NCI-H1417 treated with DMSO at 0.1 percent for 48 hours (cell line): ENCODE results near the gene CPED1.

ENCODE experiments used
- DNase-seq: peaks from one replicate; lab custom pipeline; 2025; lab: John Stamatoyannopoulos, UW

The CPED1 gene

GRCh38 chr7:120988591-120989256 lies at the start of gene CPED1:
CPED1 (plus strand) TSS chr7:120988711; CDS start chr7:120989622, 911 bp downstream.
- DNase-seq: no peak

GRCh38 chr7:120939345-120939744 lies 49.2 kb upstream of the CPED1 start:
- DNase-seq: no peak

DNA sequence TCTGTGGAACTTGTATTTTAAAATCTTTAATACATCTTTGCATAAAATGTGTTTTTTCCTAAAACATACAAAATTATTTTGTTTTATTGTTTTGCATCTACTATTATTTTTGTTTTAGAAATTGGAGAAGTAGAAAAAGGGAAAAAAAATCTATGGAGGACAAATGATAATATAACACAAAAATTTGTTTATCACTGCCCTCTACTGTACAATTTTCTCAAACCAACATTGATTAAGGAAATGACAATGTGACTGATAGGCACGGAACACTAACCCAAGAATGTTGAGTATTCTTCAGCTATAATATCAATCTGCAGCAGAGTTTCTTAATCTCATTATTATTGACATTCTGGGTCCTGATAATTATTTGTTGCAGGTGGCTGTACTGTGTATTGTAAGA lies 47.4 kb upstream of the CPED1 start:
- DNase-seq: no peak

GRCh38 chr7:120941856-120942255 lies 46.7 kb upstream of the CPED1 start:
- DNase-seq: no peak

- DNase-seq: no peak
Observed at GRCh38 chr7:120942861-120943260, 45.6 kb upstream of the CPED1 start.

- DNase-seq: peak; percentile 32
Observed at GRCh38 chr7:120944826-120945562, 43.5 kb upstream of the CPED1 start.

DNA sequence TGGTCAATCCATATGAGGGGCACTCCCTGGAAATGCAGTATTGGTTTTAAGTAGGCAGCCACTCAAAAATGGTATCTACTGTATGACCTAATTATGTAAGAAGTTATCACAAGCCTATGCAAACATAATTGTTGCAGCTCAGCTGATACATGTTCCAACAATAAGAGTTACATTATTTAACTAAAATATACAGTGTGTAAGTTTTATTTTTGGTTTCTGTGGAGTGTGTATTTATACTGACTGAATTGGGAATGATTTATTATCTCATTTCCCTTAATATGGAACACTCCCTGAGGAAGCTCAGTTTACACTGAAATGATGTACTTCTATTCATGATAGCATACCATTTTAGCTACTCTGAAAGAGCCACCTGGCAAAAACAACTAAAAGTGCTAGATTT lies 40.5 kb upstream of the CPED1 start:
- no peak for DNase-seq

GRCh38 chr7:120949393-120949911 lies 39.1 kb upstream of the CPED1 start:
- no peak for DNase-seq

DNA sequence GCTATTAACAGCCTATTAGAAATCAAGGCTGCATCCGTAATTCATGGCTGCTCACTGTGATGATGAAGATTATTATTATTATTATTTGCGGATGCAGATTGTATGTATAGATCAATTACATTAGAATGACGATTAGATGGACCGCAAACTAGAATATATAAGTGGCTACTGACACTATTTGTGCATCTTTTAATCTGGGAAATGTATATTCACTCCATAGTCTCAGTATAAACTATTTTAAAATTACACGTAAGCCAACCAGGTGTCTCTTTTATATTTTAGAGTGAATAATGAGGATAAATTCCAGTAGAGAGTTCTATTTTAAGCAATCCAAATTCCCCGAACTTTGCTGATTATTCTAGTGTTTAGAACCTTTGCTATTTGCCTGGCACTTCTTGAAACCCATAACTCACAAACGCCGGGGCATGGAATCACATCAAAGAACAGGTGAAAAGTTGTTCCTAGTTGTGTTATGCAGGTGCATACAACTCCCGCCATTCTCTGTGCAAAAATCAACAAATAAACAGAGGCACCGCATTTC lies 38.4 kb upstream of the CPED1 start:
- no peak for DNase-seq

DNA sequence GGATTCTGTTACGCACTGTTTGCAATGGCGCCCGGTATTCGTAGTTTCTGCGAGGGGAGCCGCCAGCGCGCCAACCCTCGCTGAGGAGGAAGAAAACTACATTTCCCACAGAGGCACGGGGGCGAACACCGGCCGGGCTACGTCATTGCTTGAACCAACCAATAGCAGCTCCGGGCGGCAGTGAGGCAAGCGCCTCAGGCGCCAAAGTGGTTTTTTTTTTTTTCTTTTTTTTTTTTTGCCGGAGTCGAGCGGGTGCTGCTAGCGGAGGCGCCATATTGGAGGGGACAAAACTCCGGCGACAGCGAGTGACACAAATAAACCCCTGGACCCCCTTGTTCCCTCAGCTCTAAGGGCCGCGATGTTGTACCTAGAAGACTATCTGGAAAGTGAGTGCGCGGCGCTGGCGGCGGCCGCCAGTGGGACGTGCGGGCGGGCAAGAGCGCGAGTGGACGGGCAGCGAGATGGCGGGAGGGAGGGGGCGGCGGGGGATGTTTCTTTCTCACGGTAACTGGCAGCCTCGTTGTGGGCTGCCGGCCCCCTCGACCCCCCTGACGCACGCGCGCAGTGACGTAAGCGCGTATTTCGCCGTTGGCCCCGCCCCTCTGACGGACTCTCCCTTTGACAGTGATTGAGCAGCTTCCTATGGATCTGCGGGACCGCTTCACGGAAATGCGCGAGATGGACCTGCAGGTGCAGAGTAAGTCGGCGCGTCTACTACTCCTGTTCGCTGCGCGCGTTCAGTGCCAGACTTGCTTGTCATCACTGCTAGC lies 37.8 kb upstream of the CPED1 start, which contains the start of gene ING3:
ING3 (plus strand) TSS at position 239 of the 770 bp plus-strand sequence; CDS start at position 359, 120 bp downstream.
- DNase-seq: peak; percentile 97

DNA sequence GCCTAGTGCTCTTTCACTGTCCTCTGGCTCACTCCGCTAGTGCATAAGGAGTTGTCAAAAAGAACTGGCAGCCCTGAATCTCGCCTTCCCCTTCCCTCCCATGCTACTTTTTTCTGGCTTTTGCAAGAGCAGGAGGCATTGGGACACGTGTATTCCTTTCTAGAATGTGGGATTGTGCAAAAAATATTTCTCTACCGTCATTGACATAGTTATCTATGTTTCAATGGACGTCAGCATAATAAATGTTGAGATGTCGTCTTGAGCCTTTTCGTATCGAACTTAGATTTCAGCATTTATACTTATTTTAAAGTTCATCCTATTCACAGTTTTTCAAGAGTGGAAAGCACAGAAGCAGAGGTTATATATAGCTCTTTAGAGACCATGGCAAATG lies 37.2 kb upstream of the CPED1 start:
- DNase-seq: no peak

GRCh38 chr7:120951826-120952225 lies 36.7 kb upstream of the CPED1 start:
- DNase-seq: no peak

- DNase-seq: no peak
Observed at GRCh38 chr7:120955577-120956149, 32.8 kb upstream of the CPED1 start.

DNA sequence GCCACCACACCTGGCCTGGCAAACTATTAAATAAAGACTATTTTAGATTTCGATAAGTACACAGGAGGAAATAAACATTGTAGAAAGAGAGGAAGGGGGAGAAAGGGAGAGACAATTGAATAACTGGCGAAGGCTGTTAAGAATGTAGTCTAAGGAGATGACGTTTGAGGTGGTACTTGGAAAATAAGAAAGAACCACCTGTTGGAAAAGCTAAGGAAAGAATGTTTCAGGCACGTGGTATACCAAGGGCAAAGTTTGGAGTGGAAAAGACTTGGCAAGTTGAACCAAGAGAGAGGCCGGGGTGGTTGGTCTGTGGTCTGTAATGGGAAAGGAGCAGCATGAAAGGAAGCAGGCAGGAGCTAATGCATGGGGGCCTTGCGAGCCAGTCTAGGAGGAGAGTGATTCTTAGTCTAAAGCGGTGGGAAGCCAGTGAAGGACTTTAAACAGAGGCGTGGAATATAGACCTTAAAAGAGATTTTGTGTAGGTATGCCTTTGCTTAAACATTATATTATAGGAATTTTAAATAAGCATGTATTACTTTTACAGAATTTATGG lies 28.5 kb upstream of the CPED1 start:
- no peak for DNase-seq

- DNase-seq: no peak
Observed at GRCh38 chr7:120960714-120961113, 27.8 kb upstream of the CPED1 start.

- no peak for DNase-seq
Observed at GRCh38 chr7:120961638-120962173, 26.8 kb upstream of the CPED1 start.

DNA sequence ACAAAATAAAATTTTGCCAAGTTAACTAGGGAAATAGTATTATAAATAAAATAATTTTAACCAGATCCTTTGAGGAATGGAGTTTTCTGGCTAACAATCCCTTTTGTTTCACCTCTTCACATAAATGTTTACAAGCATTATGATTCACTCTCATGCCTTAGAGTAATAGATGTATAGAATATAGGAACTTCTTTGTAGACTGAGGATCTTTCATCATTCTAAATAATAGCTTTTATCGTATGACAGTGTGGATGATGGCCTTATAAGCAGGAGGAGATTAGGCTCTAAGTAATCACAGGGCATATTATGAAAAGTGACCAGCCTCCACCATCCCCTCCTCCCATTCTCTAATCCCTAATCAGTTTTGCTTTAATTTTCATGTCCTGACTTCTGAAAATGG lies 24.4 kb upstream of the CPED1 start:
- DNase-seq: no peak

GRCh38 chr7:120966961-120967360 lies 21.6 kb upstream of the CPED1 start:
- DNase-seq: peak; percentile 22

GRCh38 chr7:120973849-120974248 lies 14.7 kb upstream of the CPED1 start:
- DNase-seq: no peak

- no peak for DNase-seq
Observed at GRCh38 chr7:120979765-120980499, 8.6 kb upstream of the CPED1 start.

DNA sequence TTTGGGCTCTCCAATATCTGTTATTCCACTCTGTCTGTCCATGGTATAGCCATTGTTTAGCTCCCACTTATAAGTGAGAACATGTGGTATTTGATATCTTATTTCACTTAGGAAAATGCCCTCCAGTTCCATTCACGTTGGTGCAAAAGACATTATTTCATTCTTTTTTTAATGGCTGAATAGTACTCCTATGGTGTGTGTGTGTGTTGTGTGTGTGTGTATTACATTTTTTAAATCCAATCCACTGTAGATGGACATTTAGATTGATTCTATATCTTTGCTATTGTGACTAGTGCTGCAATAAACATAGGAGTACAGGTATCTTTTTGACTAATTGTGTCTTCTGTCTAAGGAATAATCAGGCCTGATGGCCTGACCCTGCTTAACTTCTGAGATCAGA lies 7.4 kb upstream of the CPED1 start:
- no peak for DNase-seq
